ENCODE measurements around the gene RAD9A.

RAD9A gene

DNA sequence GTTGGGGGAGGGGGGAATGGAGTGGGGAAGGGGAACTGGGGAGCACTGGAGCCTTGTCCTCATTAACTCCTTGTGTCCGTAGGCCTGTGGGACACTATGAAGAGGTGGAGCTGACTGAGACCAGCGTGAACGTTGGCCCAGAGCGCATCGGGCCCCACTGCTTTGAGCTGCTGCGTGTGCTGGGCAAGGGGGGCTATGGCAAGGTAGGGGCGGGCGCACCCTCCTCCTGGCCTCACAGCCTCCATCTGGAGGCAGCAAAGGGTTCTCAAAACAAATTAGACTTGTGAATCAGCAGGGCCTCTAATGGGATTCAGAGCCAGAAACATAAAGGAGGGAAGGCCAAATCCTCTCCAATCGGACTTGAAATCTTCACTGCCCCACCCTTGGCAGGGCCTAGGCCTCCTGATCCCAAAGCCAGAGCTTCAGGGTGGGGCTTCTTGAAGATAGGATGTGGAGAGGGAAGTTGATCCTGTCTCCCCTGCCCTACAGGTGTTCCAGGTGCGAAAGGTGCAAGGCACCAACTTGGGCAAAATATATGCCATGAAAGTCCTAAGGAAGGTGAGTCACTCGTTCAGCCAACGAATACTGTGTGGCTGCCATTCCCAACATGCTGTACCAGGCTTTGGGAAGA, 37.4 kb downstream of the RAD9A start:
- no peak for DNase-seq

DNA sequence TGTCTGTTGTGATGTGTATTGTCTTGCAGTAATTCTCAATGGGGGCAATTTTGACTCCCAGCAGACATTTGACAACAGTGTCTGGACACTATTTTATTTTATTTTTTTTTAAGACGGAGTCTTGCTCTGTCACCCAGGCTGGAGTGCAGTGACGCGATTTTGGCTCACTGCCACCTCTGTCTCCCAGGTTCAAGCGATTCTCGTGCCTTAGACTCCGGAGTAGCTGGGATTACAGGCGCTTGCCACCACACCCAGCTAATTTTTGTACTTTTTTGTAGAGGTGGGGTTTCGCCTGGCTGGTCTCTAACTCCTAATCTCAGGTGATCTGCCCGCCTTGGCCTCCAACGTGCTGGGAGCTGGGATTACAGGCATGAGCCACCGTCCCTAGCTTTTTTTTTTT, 37.9 kb downstream of the RAD9A start:
- no peak for DNase-seq

DNA sequence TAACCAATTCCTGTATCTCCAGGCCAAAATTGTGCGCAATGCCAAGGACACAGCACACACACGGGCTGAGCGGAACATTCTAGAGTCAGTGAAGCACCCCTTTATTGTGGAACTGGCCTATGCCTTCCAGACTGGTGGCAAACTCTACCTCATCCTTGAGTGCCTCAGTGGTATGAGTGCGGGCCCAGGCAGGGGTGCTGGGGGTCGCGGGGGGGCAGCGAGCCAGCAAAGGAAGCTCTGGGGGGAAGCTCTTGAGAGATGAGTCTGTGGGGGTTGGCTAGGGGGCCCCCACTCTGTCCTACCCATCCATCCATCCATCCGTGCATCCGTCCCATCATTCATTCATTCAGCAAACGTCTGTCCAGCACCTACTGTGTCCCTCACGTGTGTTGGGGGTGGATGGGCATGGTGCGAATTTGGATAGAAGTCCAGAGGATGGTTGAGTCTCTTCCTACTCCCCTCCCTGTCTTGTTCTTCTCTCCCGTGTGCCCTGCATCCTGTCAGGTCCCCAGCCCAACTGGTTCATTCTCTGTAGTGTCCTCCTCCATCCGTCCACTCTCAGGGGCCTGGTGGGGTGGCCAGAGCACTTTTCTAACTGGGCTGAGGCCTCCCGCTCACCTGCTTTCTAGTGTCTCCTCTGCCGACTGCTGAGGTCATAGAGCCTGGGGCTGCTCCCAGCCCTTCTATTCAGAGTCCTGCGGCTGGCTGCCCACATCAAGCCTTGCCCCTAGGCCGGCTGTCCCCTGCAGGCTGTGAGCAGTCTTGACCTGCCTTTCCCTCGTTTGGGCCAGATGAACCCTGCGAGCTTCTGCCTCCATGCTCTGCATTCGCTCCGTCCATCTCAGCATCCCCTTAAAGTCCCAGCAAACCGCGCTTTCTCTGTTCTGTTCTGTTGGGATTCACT, 39.8 kb downstream of the RAD9A start:
- no peak for DNase-seq

DNA sequence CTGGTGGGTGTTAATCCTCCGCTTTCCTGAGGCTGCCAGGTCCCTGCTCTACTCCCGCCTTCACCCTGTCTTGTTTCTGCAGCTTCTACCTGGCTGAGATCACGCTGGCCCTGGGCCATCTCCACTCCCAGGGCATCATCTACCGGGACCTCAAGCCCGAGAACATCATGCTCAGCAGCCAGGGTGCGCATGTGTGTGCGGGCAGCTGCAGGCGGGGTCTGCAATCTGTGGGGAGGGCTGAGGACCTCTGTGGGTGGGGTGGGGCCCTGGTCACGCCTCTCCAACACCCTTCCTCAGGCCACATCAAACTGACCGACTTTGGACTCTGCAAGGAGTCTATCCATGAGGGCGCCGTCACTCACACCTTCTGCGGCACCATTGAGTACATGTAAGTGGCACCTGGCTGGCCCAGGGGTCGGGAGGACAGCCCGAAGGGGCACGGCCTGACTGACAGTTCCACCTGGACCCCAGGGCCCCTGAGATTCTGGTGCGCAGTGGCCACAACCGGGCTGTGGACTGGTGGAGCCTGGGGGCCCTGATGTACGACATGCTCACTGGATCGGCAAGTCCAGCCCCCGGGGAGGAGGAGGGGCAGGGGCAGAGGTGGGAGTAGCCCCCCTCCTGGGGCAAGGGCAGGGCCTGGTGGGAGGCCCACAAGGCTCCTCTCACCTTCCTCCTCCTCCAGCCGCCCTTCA, 41.0 kb downstream of the RAD9A start:
- no peak for DNase-seq

DNA sequence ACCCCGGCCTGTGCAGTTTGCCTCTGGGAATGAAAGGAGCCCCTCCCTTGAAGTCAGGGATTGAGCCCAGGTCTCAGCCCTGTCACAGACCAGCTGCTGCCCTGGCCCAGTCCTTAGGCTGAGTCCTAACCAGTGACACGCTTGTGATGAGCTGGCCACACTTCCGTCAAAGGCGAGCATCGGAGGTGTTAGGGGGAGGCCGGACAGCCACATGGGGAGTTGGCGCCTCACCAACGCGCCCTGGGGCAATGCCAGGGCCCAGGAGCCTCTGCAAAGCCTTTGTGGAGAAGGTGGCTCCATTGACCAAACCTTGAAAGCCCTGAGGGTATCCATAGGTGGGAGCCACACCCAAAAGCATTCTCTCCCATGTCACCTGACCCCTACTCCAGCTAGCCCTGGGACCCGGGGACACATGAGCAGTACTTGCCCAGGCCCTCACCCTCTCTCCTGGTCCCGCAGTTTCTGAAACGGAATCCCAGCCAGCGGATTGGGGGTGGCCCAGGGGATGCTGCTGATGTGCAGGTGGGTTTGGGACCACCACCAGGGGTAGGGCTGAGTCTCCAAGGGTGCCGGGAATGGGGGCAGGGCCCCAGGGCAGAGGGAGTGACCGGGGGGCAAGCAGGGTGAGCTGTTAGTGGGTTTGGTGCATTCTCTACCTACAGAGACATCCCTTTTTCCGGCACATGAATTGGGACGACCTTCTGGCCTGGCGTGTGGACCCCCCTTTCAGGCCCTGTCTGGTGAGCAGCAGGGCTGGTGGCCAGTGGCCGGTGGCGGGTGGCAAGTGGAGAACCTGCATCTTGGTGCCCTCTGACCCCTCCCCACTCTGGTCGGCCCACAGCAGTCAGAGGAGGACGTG, 42.0 kb downstream of the RAD9A start:
- DNase-seq, result no peak

DNA sequence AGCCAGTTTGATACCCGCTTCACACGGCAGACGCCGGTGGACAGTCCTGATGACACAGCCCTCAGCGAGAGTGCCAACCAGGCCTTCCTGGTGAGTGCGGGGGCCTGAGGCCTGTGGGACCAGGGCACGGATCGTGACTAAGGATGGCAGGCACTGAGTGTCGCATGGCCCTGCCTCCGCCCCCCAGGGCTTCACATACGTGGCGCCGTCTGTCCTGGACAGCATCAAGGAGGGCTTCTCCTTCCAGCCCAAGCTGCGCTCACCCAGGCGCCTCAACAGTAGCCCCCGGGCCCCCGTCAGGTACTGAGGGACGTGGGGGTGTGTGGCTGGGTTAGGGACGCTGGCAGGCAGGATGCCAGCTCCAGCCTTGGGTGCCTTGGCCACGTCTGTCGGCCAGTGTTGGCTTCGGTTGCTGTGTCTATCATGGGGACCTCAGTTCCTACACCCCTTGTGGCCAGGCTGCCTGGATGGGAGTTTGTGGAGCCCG, 42.7 kb downstream of the RAD9A start:
- no peak for DNase-seq

DNA sequence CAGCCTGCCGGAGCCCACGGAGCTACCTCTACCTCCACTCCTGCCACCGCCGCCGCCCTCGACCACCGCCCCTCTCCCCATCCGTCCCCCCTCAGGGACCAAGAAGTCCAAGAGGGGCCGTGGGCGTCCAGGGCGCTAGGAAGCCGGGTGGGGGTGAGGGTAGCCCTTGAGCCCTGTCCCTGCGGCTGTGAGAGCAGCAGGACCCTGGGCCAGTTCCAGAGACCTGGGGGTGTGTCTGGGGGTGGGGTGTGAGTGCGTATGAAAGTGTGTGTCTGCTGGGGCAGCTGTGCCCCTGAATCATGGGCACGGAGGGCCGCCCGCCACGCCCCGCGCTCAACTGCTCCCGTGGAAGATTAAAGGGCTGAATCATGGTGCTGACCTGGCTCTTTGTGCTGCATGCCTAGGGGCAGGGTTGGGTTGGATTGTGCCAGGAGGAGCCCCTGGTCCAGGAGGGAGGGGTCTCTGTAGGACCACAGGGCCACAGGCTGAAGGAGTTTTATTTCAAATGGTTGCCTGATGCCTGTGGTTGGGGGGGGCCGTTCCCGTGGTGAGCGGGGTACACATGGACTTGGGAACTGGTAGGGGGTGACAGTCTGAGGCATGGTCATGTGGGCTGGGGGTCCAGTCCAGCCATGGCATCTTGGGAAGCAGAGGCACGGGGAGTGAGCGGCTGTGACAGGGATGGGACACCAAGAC, 43.4 kb downstream of the RAD9A start:
- no peak for DNase-seq

DNA sequence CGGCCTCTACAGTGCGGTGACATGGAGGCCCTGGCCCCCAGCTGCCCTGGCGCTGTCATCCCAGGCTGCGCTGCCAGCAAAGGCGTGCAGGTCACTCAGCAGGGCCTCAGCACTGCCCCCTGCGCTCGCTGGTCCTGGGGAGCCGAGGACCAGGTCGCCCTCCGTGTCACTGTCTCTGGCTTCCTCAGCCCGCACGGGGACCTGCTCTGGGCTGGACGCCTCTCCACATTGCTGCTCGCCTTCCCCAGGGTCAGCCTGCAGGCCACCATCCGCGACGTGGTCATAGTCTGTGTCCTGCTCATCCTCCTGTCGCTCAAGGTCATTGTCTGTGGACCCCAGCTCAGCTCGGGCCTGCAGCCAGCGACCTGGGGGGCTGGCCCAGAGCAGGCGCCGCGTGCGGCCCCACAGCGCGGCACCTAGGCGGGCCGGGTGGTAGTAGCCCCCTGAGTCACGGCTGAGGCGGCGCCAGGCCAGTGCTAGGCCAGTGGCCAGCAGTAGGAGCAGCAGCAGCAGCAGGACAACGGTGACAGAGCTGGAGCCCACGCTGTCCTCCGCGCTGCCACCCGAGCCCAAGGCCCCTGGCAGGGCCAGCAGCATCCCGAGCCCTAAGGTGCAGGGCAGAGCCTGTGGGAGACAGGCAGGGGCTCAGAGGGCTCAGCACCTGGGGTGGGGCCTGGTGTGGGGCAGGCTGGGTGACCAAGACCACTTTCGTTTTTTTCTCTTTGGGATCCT, 44.1 kb downstream of the RAD9A start:
- no peak for DNase-seq

DNA sequence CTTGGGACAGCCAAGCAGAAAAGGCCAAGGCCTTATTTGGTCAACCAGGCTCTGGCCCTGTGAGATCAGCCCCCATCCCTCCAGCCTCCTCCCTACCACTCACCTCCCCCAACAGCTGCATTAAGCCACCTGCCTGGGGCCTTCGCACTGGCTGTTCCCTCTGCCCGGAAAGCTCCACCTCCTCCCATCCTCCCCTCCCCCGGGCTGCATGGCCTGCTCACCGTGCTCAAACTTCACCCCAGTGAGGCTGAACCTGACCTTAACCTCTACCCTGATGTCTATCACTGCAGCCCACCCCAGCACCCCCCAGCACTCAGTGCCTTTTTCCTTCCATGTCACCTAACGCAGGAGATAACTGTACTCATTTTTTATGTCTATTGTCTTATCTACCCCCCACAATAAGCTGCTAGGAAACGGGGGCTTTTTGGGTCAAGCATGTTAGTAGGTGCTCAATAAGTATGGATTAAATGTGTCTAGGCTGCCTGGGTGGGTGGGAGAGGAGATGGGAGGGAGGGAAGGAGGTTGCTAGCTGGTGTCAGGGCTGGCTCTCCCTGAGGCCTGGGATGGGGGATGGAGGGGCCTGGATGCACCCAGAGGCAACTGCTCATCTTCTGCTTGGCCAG, 44.8 kb downstream of the RAD9A start:
- no peak for DNase-seq

DNA sequence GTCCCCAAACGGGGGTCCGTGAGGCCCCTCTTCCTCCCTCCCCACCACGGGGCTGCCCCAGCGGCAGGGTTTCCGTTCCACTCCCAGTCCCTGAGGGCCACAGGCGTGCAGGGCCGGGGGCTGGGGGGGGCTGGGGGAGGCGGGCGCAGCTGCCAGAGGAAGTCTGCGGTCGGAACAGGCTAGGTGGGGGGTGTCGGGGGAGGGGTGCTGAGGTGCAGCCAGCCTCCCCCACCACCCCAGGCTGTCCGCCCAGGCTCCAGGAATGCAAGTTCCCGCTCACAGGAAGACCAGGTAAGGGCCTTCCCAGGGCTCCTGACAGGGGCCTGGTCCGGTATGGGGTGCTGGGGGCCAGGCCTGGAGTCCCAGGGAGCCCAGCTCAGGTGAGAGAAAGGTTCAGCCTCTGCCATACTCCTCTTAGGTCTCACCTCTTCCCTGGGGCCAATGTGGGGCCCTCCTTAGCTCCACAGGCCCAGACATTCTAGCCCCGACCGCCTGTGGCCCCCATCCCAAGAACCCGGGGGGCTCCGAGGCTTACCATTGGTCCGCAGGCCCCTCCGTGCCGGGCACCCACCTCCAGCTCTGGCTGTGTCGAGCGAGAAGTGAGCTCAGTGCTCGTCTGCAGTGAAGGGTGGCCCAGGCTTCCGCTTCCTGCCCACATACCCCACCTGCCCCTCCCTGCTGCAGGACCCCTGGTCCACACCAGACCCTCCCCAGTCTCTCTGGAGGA, 45.5 kb downstream of the RAD9A start, which contains the start of gene PTPRCAP:
Gene PTPRCAP, minus strand, starts transcription at position 601 of the 727 bp plus-strand sequence. Its CDS starts 63 bp downstream, at position 538.
- DNase-seq, result no peak

DNA sequence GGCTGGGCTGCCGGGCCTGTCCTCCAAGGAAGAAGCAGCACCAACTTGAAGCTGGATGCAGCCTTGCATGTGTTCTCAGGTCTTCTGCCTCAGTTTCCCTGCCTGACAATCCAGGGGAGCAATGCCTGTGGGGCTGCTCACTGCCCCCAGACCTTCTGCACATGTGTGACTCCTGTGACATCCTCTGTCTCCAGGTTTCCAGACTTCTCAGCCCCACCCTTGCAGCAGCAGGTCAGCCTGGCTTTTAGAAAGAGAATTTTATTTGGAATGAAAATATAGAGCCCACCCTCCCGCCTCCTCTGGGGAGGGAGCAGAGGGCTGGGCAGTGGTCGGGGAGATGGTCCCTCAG, 46.0 kb downstream of the RAD9A start:
- DNase-seq, result no peak

DNA sequence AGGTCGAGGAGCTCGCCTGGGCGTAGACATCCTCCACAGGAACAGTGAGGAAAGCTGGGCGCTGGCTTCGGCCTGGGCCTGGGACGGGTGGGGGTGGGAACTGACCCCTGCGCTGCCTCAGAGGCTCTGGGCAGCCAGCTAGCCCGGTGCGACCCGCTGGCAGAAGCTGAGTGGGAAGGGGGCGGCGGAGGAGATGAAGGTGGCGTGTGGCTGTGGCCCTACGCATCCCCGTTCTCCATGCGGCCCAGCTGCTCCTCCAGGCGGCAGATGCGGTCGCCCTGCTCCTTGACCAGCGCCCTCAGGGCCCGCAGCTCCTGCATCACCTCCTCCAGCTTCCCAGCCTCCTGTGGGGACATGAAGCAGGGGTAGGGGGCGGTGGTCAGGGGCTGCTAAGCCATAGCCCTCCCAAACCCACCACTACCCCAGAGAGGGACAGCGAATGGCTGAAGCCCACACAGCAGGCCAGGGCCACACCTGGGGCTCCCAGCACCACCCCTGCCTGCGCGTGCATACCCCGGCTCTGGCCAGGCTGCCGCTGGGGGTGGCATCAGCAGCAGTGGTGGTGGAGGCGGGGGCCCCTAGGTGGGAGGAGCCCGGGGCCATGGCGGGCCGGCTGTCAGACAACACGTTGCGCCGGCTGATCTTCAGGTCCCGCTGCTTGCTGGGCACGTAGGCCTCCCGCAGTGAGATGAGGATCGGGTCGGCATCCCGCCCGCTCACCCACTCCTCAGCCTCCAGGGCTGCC, 46.5 kb downstream of the RAD9A start:
- no peak for DNase-seq

DNA sequence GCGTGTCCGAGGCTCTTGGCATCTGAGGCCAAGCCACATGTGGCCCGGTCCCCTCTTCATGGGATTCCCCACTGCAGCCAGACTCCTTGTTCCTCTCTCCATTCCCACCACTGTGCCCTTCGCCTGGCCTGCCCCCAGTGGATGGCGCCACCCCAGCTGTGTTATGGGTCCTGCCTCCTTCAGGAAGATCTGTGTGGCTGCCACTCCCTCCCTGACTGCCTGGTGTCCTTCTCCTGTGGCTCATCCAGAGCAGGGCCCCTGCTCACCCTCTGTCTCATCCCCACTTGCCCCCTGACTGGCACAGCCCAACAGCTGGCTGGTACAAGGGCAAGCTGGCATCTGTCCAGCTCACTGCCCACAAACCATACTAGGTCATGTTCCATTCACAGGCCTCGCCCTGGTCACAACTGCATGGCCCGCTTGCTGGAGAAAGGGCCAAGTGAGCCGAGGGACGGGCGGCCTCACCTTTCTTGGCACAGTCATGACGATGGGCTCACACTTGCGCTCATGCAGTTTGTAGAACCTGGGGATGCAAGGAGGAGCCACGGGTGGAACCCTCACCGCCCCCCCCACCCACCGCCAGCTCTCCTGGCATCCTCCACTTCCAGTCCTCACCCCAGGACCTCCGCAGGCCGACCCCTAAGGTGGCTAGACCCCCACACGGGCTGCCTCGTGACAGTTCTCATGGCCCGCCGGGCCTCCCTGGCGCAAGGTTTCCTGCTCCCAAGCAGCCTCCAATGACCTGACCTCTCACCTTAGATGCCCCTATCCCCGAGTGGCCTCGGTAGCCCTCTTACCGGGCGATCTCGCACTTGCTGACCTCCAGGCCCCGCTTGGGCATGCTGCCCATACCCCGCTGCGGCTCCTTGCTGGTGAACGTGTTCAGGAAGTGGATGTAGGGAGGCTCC, 47.8 kb downstream of the RAD9A start:
- DNase-seq, result no peak

DNA sequence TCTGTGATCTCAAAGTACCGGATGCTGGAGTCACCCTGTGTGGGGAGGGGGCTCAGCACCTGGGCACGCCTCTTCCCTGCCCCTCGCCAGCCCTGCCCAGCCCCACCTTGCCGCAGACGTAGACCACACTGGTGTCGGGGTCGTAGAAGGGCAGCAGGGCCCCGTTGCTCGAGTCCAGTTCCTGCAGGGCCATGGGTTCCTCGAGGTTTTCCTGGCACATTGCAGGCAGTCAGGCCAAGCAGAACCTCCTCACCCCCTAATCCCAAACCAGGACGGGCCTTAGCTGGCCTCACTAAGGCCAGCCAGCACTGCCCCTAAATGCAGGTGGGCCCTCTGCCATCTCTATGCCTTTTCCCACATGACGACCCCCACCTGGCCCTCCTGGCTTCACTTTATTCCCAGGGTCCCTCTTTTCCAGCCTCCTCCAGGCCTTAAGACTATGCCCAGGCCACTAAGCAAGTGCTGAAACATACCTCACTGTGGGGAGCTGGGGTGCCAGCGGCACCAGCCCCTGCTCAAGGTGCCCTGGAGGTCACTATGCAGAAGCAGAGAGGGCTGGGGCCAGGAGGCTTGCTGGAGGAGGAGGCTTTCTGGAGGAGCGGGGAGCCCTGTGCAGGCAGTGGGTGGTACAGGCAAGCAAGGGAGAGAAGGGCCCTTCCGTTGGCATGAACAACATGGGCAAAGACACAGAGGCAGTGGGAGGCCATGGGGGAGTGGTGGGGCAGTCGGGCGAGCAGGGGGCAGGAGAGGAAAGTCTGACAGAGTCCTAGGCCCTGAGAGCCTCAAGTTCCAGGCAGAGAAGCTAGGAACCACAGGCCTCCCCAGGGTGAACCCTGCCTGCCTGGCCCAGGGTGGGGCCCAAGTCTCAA, 48.7 kb downstream of the RAD9A start:
- no peak for DNase-seq

DNA sequence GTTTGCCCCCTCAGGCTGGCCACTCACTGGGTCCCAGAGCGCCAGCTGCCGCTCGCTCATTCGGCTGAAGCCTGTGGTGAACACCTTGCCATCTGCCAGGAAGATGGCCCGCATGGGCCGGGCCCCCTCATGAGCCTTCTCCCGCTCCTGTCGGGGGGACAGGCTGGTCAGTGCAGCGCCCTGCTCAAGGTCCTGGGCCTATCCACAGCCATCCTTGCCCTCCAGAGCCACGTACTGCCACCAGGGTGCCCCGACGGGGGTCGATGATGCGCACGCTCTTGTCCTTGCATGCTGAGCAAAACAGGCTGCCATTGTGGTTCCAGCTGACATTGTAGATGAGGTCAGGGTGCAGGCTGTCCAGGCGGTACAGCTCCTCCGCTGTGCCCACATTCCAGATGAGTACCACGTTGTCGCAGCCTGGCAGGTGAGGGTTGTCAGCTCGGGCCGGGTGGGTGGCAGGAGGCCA, 49.3 kb downstream of the RAD9A start:
- DNase-seq, result no peak

DNA sequence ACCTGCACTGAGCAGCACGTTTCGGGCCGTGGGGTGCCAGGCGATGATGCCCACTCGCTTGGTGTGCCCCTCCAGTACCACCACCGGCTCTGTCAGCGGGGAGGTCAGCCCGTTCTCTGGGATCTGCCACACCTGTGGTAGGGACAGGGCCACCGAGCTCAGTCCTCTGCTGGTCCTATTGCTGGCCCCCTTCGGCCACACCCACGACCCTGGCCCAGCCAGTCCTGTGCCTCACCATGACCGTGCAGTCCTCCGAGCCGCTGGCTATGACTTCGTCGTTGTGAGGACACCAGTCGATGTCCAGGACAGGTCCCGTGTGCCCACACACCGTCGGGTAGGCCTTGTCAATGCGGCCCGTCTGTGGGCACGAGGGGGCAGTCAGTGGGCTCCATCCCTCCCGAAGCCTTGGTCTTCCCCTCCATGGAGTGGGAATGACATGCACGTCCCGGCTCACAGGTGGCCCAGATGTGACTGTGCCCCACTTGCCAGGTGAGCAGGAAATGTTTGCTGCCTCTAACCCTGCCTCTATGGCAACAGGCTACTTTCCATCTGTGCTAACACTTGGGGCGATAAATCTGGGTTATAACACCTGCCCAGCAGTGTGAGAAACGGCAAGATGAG, 50.1 kb downstream of the RAD9A start:
- DNase-seq, result no peak
